H1 (cell line): ENCODE results near the gene THBD. TPM values are rescaled to one million over a fixed set of nuclear protein-coding genes. Genes with fewer than 3 reads are reported as not detected.

Source experiments
- ATF2 ChIP-seq: IDR thresholded peaks from 2 replicates; pipeline ENCODE4 v1.6.1; 2012; ENCODE audit warnings: low read length, inconsistent platforms
- CHD7 ChIP-seq: fragments of 300-600 bp; sonication (generic); IDR thresholded peaks from 2 replicates; pipeline ENCODE4 v1.7.1; 2012; ENCODE audit warnings: low read length, moderate library complexity, mild to moderate bottlenecking, inconsistent platforms; ENCODE audit not compliant: insufficient replicate concordance
- E2F6 ChIP-seq: IDR thresholded peaks from 2 replicates; pipeline ENCODE4 v1.6.1; 2012; ENCODE audit warnings: inconsistent platforms
- HDAC2 ChIP-seq, 2 experiments: fragments of 300-600 bp in 1 of 2; sonication (generic) in 1 of 2; IDR thresholded peaks; 2 replicates each; pipeline ENCODE4 v1.6.1; 2011 to 2012; ENCODE audit warnings: low read depth in 2 of 2, low read length in 2 of 2, mild to moderate bottlenecking in 2 of 2, moderate library complexity in 2 of 2, borderline replicate concordance in 1 of 2, inconsistent platforms in 1 of 2
- RAD21 ChIP-seq, 2 experiments: IDR thresholded peaks in 1 of 2; conservative IDR thresholded peaks in 1 of 2; 2 replicates each; pipeline ENCODE4 v1.6.1; 2011; ENCODE audit warnings: low read depth in 2 of 2, low read length in 2 of 2, improper control_type of control experiment in 1 of 2, inconsistent platforms in 1 of 2, mild to moderate bottlenecking in 1 of 2, moderate library complexity in 1 of 2
- SIX5 ChIP-seq: IDR thresholded peaks from 2 replicates; pipeline ENCODE4 v1.6.1; 2011; ENCODE audit warnings: mild to moderate bottlenecking, low read depth, low read length
- SUZ12 ChIP-seq: fragments of 200-600 bp; sonication (generic); IDR thresholded peaks from 2 replicates; pipeline ENCODE4 v1.6.1; 2012; ENCODE audit warnings: mild to moderate bottlenecking, inconsistent platforms, low read length, moderate library complexity, mixed read lengths
- polyA plus RNA-seq, 7 experiments: library from polyadenylated mRNA; depleted of rRNA in 3 of 7; stranded (reverse) in 5 of 7; unstranded in 2 of 7; fragments of >200 nt in 5 of 7; fragments of 200-250 nt in 2 of 7; gene quantifications; 1 replicate in 5 of 7; 2 replicates in 1 of 7; 4 replicates in 1 of 7; pipeline versions ENCODE4 v1.2.1 to v1.2.3, GENCODE V29; 2011 to 2013; ENCODE audit warnings: missing spikeins in 2 of 7, mixed read lengths in 2 of 7
- total RNA-seq: library from RNA; stranded (reverse); fragmentation: NEBNext Ultra II Directional; extraction: Animal tissue kit (Norgen Biotek cat#: 25700); gene quantifications from 2 replicates; pipeline ENCODE4 v1.2.1, GENCODE V29; 2021

Gene THBD
- total and polyA plus RNA-seq, 2 of the 8 experiments (the other 6 are each of a cell fraction or from before 2014, with no cell fraction given): 0.21 to 0.43 TPM

GRCh38 chr20:23078351-23079015 is 29.0 kb upstream of the THBD start (continued):
- no peak for TF ChIP-seq CHD7
- no peak for TF ChIP-seq ATF2
- no peak for TF ChIP-seq SUZ12
- no peak for TF ChIP-seq SIX5
- TF ChIP-seq RAD21 (IDR thresholded peaks at IDR 0.05 in 1 of 2, conservative IDR thresholded peaks at IDR 0.05 in 1 of 2; ENCODE audit: low read depth in 2 of 2, low read length in 2 of 2): no peak
- TF ChIP-seq HDAC2 (IDR thresholded peaks at IDR 0.05; ENCODE audit: borderline replicate concordance in 1 of 2, low read depth in 2 of 2, low read length in 2 of 2): no peak
- no peak for TF ChIP-seq E2F6
